ENCODE results near the gene KATNAL1.
A peak's percentile ranks its signal among the peaks of the same experiment; 100 is the strongest.

KATNAL1 gene

GRCh38 chr13:30307194-30307970 is at the start of gene KATNAL1:
Gene KATNAL1, minus strand, starts transcription at chr13:30307551. Its CDS starts 23,774 bp downstream, at chr13:30283777.
- peak in 54 of 56 donors; percentile 55 to 97 (median 84) for DNase-seq

- DNase-seq, result no peak
Measured at GRCh38 chr13:30355839-30356238, 48.5 kb upstream of the KATNAL1 start.

- DNase-seq, result no peak
Measured at GRCh38 chr13:30355384-30355699, 48.0 kb upstream of the KATNAL1 start.

- DNase-seq, result no peak
Measured at GRCh38 chr13:30354493-30355383, 47.4 kb upstream of the KATNAL1 start.

- DNase-seq, result no peak
Measured at GRCh38 chr13:30353471-30354215, 46.3 kb upstream of the KATNAL1 start.

- DNase-seq, result no peak
Measured at GRCh38 chr13:30353060-30353459, 45.7 kb upstream of the KATNAL1 start.

- no peak for DNase-seq
Measured at GRCh38 chr13:30352121-30352520, 44.8 kb upstream of the KATNAL1 start.

GRCh38 chr13:30346789-30347167 is 39.4 kb upstream of the KATNAL1 start:
- DNase-seq, result no peak

GRCh38 chr13:30346153-30346788 is 38.9 kb upstream of the KATNAL1 start:
- no peak for DNase-seq

GRCh38 chr13:30345426-30346100 is 38.2 kb upstream of the KATNAL1 start:
- DNase-seq, result no peak

- DNase-seq, result peak in 38 of 56 donors; percentile 7 to 74 (median 39)
Measured at GRCh38 chr13:30341815-30342570, 34.6 kb upstream of the KATNAL1 start.

GRCh38 chr13:30340331-30341250 is 33.2 kb upstream of the KATNAL1 start:
- peak in 3 of 56 donors; percentile 12 to 18 (median 15) for DNase-seq

- no peak for DNase-seq
Measured at GRCh38 chr13:30339738-30340330, 32.5 kb upstream of the KATNAL1 start.

GRCh38 chr13:30338952-30339351 is 31.6 kb upstream of the KATNAL1 start:
- DNase-seq, result no peak

- no peak for DNase-seq
Measured at GRCh38 chr13:30338331-30338851, 31.0 kb upstream of the KATNAL1 start.

GRCh38 chr13:30337061-30337610 is 29.8 kb upstream of the KATNAL1 start:
- DNase-seq, result no peak

- DNase-seq, result peak in 5 of 56 donors; percentile 9 to 26 (median 13)
Measured at GRCh38 chr13:30334663-30335386, 27.5 kb upstream of the KATNAL1 start.
